HCT116 (cell line): ENCODE data around the gene RAB27B. TPM values are rescaled to one million over a fixed set of nuclear protein-coding genes. Genes with fewer than 3 reads are reported as not detected.

Experiments used
- ATAC-seq: fragments of 200-7000 bp; cut with Tn5 transposase; 2 replicates; pipeline ENCODE4 v1.9.1; 2020; ENCODE audit warnings: mild to moderate bottlenecking, moderate library complexity
- BruUV-seq: library from RNA; stranded (reverse); fragments of 400-500 nt; replicated peaks from 2 replicates; lab custom pipeline; 2021; lab: Mats Ljungman, UMichigan
- CTCF ChIA-PET: fragments of 300-600 bp; sonication (Branson Sonifier 250); formaldehyde crosslinking; loops from one replicate; lab custom pipeline; 2021; ENCODE audit warnings: antibody characterized with exemption; lab: Charles Lee
- POLR2A ChIA-PET: fragments of 300-600, 350-600 bp; sonication (Branson Sonifier 250); formaldehyde crosslinking; loops from one replicate; lab custom pipeline; 2021; ENCODE audit warnings: antibody characterized with exemption; lab: Charles Lee
- RAD21 ChIA-PET, 2 experiments: fragments of 300-600 bp; sonication (Branson Sonifier 250); formaldehyde crosslinking; loops; one replicate each; lab custom pipeline; 2023; ENCODE audit warnings: low total read pairs in 2 of 2; ENCODE audit not compliant: uncharacterized antibody in 2 of 2, unreplicated experiment in 2 of 2, low non-redundant PET in 1 of 2; lab: Charles Lee
- DNase-seq: peaks from one replicate; pipeline ENCODE4 v3.0.0-alpha.2; 2010; ENCODE audit warnings: low read depth, low spot score
- H2AFZ ChIP-seq: fragments of 200-600 bp; shearing (Covaris generic), sonication (generic); 2 replicates; pipeline ENCODE4 v1.6.1; 2017; ENCODE audit warnings: low read depth, mixed run types, mixed read lengths, antibody characterized with exemption, low read length; ENCODE audit not compliant: poor library complexity, severe bottlenecking
- H3K27ac ChIP-seq: 2 replicates; pipeline ENCODE4 v1.5.1; 2012; ENCODE audit warnings: low read depth, low read length
- H3K27me3 ChIP-seq: fragments of 200-600 bp; sonication (generic); 2 replicates; pipeline ENCODE4 v1.6.1; 2016; ENCODE audit warnings: mixed run types, low read length, mixed read lengths; ENCODE audit not compliant: insufficient read depth
- H3K36me3 ChIP-seq, 2 experiments: fragments of 200-500 bp in 1 of 2; fragments of 200-600 bp in 1 of 2; sonication (Bioruptor generic) in 1 of 2; sonication (generic) in 1 of 2; 2 replicates each; pipeline versions ENCODE4 v1.5.1 to v1.6.1; 2014 to 2016; ENCODE audit warnings: low read length in 2 of 2, inconsistent platforms in 1 of 2, mixed read lengths in 1 of 2, mixed run types in 1 of 2; ENCODE audit not compliant: insufficient read depth in 2 of 2, control insufficient read depth in 1 of 2
- H3K4me1 ChIP-seq, 2 experiments: fragments of 200-600 bp in 1 of 2; sonication (generic) in 1 of 2; 2 replicates each; pipeline versions ENCODE4 v1.5.1 to v1.6.1; 2012 to 2017; ENCODE audit warnings: low read length in 2 of 2, inconsistent platforms in 1 of 2, mild to moderate bottlenecking in 1 of 2, mixed read lengths in 1 of 2, mixed run types in 1 of 2, moderate library complexity in 1 of 2; ENCODE audit not compliant: insufficient read depth in 2 of 2, control insufficient read depth in 1 of 2
- H3K4me2 ChIP-seq: fragments of 200-600 bp; sonication (generic); 2 replicates; pipeline ENCODE4 v1.6.1; 2017; ENCODE audit warnings: mixed run types, low read length, mixed read lengths
- H3K4me3 ChIP-seq, 2 experiments: fragments of 200-600 bp in 1 of 2; sonication (generic) in 1 of 2; replicated peaks in 1 of 2; 2 replicates each; pipeline ENCODE4 v1.5.1; 2011 to 2016; ENCODE audit warnings: low read length in 2 of 2, control low read depth in 1 of 2, low read depth in 1 of 2, mild to moderate bottlenecking in 1 of 2, mixed read lengths in 1 of 2, mixed run types in 1 of 2
- H3K79me2 ChIP-seq: fragments of 200-600 bp; sonication (generic); 2 replicates; pipeline ENCODE4 v1.6.1; 2017; ENCODE audit warnings: mild to moderate bottlenecking, mixed run types, low read length, moderate library complexity, mixed read lengths; ENCODE audit not compliant: insufficient read depth
- H3K9ac ChIP-seq: fragments of 200-600 bp; sonication (generic); 2 replicates; pipeline ENCODE4 v1.6.1; 2016; ENCODE audit warnings: low read length, mixed read lengths
- H3K9me2 ChIP-seq: fragments of 200-600 bp; sonication (generic), shearing (Covaris generic); 2 replicates; pipeline ENCODE4 v1.6.1; 2017; ENCODE audit warnings: mixed run types, mild to moderate bottlenecking, moderate library complexity; ENCODE audit not compliant: insufficient read depth
- H3K9me3 ChIP-seq, 2 experiments: fragments of 200-500 bp in 1 of 2; fragments of 200-600 bp in 1 of 2; sonication (Bioruptor generic) in 1 of 2; sonication (generic) in 1 of 2; 2 replicates each; pipeline ENCODE4 v1.6.1; 2014 to 2017; ENCODE audit warnings: low read length in 2 of 2, mixed read lengths in 2 of 2, inconsistent platforms in 1 of 2, low read depth in 1 of 2, mild to moderate bottlenecking in 1 of 2, mixed run types in 1 of 2, moderate library complexity in 1 of 2; ENCODE audit not compliant: control insufficient read depth in 1 of 2, insufficient read depth in 1 of 2
- H4K20me1 ChIP-seq: fragments of 200-600 bp; sonication (generic), shearing (Covaris generic); 2 replicates; pipeline ENCODE4 v1.6.1; 2017; ENCODE audit warnings: mixed run types, mild to moderate bottlenecking, moderate library complexity; ENCODE audit not compliant: insufficient read depth
- CEBPB ChIP-seq: IDR thresholded peaks from 2 replicates; pipeline ENCODE4 v1.6.1; 2012; ENCODE audit warnings: low read depth
- CTCF ChIP-seq, 3 experiments: fragments of 200-600 bp in 1 of 3; sonication (generic) in 1 of 3; IDR thresholded peaks in 2 of 3; conservative IDR thresholded peaks in 1 of 3; 2 replicates each; pipeline ENCODE4 v1.5.1; 2012 to 2017; ENCODE audit warnings: low read depth in 2 of 3, low read length in 2 of 3, antibody characterized with exemption in 1 of 3, borderline replicate concordance in 1 of 3, control low read depth in 1 of 3, mild to moderate bottlenecking in 1 of 3, mixed read lengths in 1 of 3, mixed run types in 1 of 3, moderate library complexity in 1 of 3; ENCODE audit not compliant: insufficient read depth in 1 of 3
- EZH2 ChIP-seq: fragments of 200-600 bp; sonication (generic); IDR thresholded peaks from 2 replicates; pipeline ENCODE4 v1.6.1; 2017; ENCODE audit warnings: antibody characterized with exemption, mixed run types
- EZH2phosphoT487 ChIP-seq: fragments of 200-600 bp; IDR thresholded peaks from 2 replicates; pipeline ENCODE4 v1.6.1; 2018; ENCODE audit warnings: antibody characterized with exemption, borderline replicate concordance
- FOSL1 ChIP-seq: IDR thresholded peaks from 2 replicates; pipeline ENCODE4 v1.6.1; 2012; ENCODE audit warnings: low read depth
- MAX ChIP-seq: IDR thresholded peaks from 2 replicates; pipeline ENCODE4 v1.6.1; 2012
- POLR2A ChIP-seq: IDR thresholded peaks from 2 replicates; pipeline ENCODE4 v1.7.0; 2011; ENCODE audit warnings: borderline replicate concordance; ENCODE audit not compliant: insufficient read depth, insufficient read length; ENCODE audit errors: extremely low read depth
- POLR2AphosphoS5 ChIP-seq: IDR thresholded peaks from 2 replicates; pipeline ENCODE4 v1.6.1; 2011; ENCODE audit warnings: mild to moderate bottlenecking, low read depth, low read length, moderate library complexity
- REST ChIP-seq: IDR thresholded peaks from 2 replicates; pipeline ENCODE4 v1.6.1; 2012; ENCODE audit warnings: low read depth
- SIN3A ChIP-seq: IDR thresholded peaks from 2 replicates; pipeline ENCODE4 v1.6.1; 2012; ENCODE audit warnings: low read depth
- SP1 ChIP-seq: IDR thresholded peaks from 2 replicates; pipeline ENCODE4 v1.6.1; 2012; ENCODE audit warnings: low read depth
- SRF ChIP-seq: IDR thresholded peaks from 2 replicates; pipeline ENCODE4 v1.6.1; 2012; ENCODE audit warnings: low read depth
- TCF7L2 ChIP-seq: IDR thresholded peaks from 2 replicates; pipeline ENCODE4 v1.7.0; 2011; ENCODE audit warnings: borderline replicate concordance, inconsistent platforms; ENCODE audit not compliant: insufficient read depth, insufficient read length; ENCODE audit errors: extremely low read depth
- YY1 ChIP-seq: IDR thresholded peaks from 2 replicates; pipeline ENCODE4 v1.6.1; 2011; ENCODE audit warnings: low read length, low read depth, moderate library complexity, mild to moderate bottlenecking; ENCODE audit not compliant: insufficient replicate concordance; ENCODE audit errors: extremely low read depth
- ZFX ChIP-seq: fragments of 450-650 bp; IDR thresholded peaks from 2 replicates; pipeline ENCODE4 v1.6.1; 2017
- ZNF274 ChIP-seq: fragments of 200-500 bp; sonication (Bioruptor generic); IDR thresholded peaks from 2 replicates; pipeline ENCODE4 v1.6.1; 2014; ENCODE audit warnings: mild to moderate bottlenecking, low read depth, low read length, inconsistent platforms
- intact Hi-C: fragments of 100-400 bp; cut with micrococcal nuclease; formaldehyde crosslinking; loops from 2 replicates; pipeline ENCODE4 v1.10.0; 2022
- total RNA-seq: library from RNA; stranded (reverse); gene quantifications from one replicate; pipeline ENCODE4 v1.2.1, GENCODE V29; 2021; ENCODE audit not compliant: unreplicated experiment

The RAB27B gene
- total RNA-seq, 1 experiment from 2014 or later, result 2.2 TPM

GRCh38 chr18:54813305-54813704 lies 15.0 kb upstream of the RAB27B start:
- no peak overlapping the region for H3K9ac ChIP-seq
- H3K9me3 ChIP-seq, result no peaks in the 10 kb centered on the region
- no peak for ATAC-seq
- H3K4me3 ChIP-seq, result no peak overlapping the region
- H3K36me3 ChIP-seq, result no peaks in the 10 kb centered on the region
- POLR2A ChIA-PET, result no interaction called here
- no peaks in the 10 kb centered on the region for H3K9me2 ChIP-seq
- no peak overlapping the region for H3K27ac ChIP-seq
- no peaks in the 10 kb centered on the region for H3K4me1 ChIP-seq
- DNase-seq, result no peak
- H2AFZ ChIP-seq, result no peak overlapping the region
- intact Hi-C loops, result no loop called here
- RAD21 ChIA-PET, result no interaction called here
- no TSS peak for BruUV-seq
- H4K20me1 ChIP-seq, result no peaks in the 10 kb centered on the region
- H3K4me2 ChIP-seq, result no peak overlapping the region
- H3K79me2 ChIP-seq, result no peaks in the 10 kb centered on the region
- CTCF ChIA-PET, result no interaction called here
- TF ChIP-seq SP1, result no peak
- TF ChIP-seq SIN3A, result no peak
- no peak for TF ChIP-seq YY1
- TF ChIP-seq POLR2AphosphoS5, result no peak
- no peak for TF ChIP-seq REST
- TF ChIP-seq CTCF (IDR thresholded peaks at IDR 0.05 in 2 of 3, conservative IDR thresholded peaks at IDR 0.05 in 1 of 3; ENCODE audit: borderline replicate concordance in 1 of 3, insufficient read depth in 1 of 3, low read depth in 2 of 3, low read length in 2 of 3), result no peak
- no peak for TF ChIP-seq ZFX
- no peak for TF ChIP-seq TCF7L2
- TF ChIP-seq CEBPB, result no peak
- no peak for TF ChIP-seq FOSL1
- no peak for TF ChIP-seq EZH2phosphoT487
- TF ChIP-seq MAX, result no peak
- TF ChIP-seq ZNF274, result no peak
- TF ChIP-seq SRF, result no peak
- TF ChIP-seq EZH2, result no peak
- TF ChIP-seq POLR2A, result no peak
- H3K27me3 ChIP-seq, result no peaks in the 10 kb centered on the region
